MM.1S (cell line): ENCODE data around the gene FBLN1.

ENCODE experiments used
- DNase-seq: peaks from one replicate; pipeline ENCODE4 v3.0.0-alpha.2; 2015
- H2AFZ ChIP-seq: fragments of 300-600 bp; sonication (generic); 2 replicates; pipeline ENCODE4 v1.6.0; 2016; ENCODE audit warnings: antibody characterized with exemption, low read length
- H3F3A ChIP-seq: fragments of 300-600 bp; sonication (generic); 2 replicates; pipeline ENCODE4 v1.6.1; 2016; ENCODE audit warnings: mild to moderate bottlenecking, antibody characterized with exemption, low read length, moderate library complexity, mixed read lengths; ENCODE audit not compliant: insufficient read depth
- H3K27ac ChIP-seq: fragments of 300-600 bp; sonication (generic); 2 replicates; pipeline ENCODE4 v1.5.1; 2016; ENCODE audit warnings: mild to moderate bottlenecking, low read length
- H3K27me3 ChIP-seq: fragments of 300-600 bp; sonication (generic); replicated peaks from 2 replicates; pipeline ENCODE4 v1.6.0; 2016; ENCODE audit warnings: low read length; ENCODE audit not compliant: insufficient read depth
- H3K36me3 ChIP-seq: fragments of 300-600 bp; sonication (generic); replicated peaks from 2 replicates; pipeline ENCODE4 v1.6.1; 2016; ENCODE audit warnings: mild to moderate bottlenecking, low read length, mixed read lengths; ENCODE audit not compliant: insufficient read depth
- H3K4me1 ChIP-seq: fragments of 300-600 bp; sonication (generic); 2 replicates; pipeline ENCODE4 v1.6.1; 2016; ENCODE audit warnings: low read length, mixed read lengths
- H3K4me2 ChIP-seq: fragments of 300-600 bp; sonication (generic); 2 replicates; pipeline ENCODE4 v1.6.0; 2016; ENCODE audit warnings: low read depth, low read length
- H3K4me3 ChIP-seq: fragments of 300-600 bp; sonication (generic); 2 replicates; pipeline ENCODE4 v1.5.1; 2016; ENCODE audit warnings: low read length, mixed read lengths
- H3K79me2 ChIP-seq: fragments of 300-600 bp; sonication (generic); 2 replicates; pipeline ENCODE4 v1.6.1; 2016; ENCODE audit warnings: mixed run types, low read length, mixed read lengths
- H3K9ac ChIP-seq: fragments of 300-600 bp; sonication (generic); 2 replicates; pipeline ENCODE4 v1.6.1; 2016; ENCODE audit warnings: low read length, mixed read lengths
- H3K9me2 ChIP-seq: fragments of 300-600 bp; sonication (generic); replicated peaks from 2 replicates; pipeline ENCODE4 v1.6.1; 2016; ENCODE audit warnings: mild to moderate bottlenecking, low read length, mixed read lengths; ENCODE audit not compliant: insufficient read depth
- H3K9me3 ChIP-seq: fragments of 300-600 bp; sonication (generic); replicated peaks from 2 replicates; pipeline ENCODE4 v1.6.1; 2016; ENCODE audit warnings: mild to moderate bottlenecking, low read length, mixed read lengths; ENCODE audit not compliant: insufficient read depth
- H4K20me1 ChIP-seq: fragments of 300-600 bp; sonication (generic); 2 replicates; pipeline ENCODE4 v1.6.1; 2016; ENCODE audit warnings: mild to moderate bottlenecking, low read length, moderate library complexity, mixed read lengths; ENCODE audit not compliant: insufficient read depth
- EZH2 ChIP-seq: fragments of 300-600 bp; sonication (generic); optimal IDR thresholded peaks from 2 replicates; pipeline ENCODE3; 2017; ENCODE audit warnings: low read depth, mild to moderate bottlenecking, antibody characterized with exemption, low read length, mixed read lengths
- EZH2phosphoT487 ChIP-seq: fragments of 300-600 bp; sonication (generic); IDR thresholded peaks from 2 replicates; pipeline ENCODE4 v1.6.1; 2018; ENCODE audit warnings: antibody characterized with exemption, low read length
- TF ChIP-seq, protein P1 (sequence below): fragments of 300-600 bp; sonication (generic); IDR thresholded peaks from 2 replicates; pipeline ENCODE4 v1.5.1; 2016; ENCODE audit warnings: antibody characterized with exemption, low read length, mixed read lengths

FBLN1 gene

DNA sequence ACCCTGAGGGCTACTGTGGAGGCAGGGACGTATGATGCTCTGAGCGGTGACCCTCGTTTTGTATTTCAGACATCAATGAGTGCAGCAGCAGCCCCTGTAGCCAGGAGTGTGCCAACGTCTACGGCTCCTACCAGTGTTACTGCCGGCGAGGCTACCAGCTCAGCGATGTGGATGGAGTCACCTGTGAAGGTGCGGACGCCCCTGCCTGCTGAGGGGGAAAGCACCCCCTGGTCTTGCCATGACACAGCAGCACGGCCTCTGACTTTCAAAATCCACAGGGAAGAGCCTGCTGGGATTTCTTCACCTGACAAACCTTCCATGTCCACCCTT is 44.3 kb downstream of the FBLN1 start:
- H3K9me3 ChIP-seq: no peaks in the 10 kb centered on the region
- no peak overlapping the region for H3K9ac ChIP-seq
- TF ChIP-seq EZH2 (no peak), EZH2phosphoT487 (no peak)
- TF ChIP-seq, protein P1, sequence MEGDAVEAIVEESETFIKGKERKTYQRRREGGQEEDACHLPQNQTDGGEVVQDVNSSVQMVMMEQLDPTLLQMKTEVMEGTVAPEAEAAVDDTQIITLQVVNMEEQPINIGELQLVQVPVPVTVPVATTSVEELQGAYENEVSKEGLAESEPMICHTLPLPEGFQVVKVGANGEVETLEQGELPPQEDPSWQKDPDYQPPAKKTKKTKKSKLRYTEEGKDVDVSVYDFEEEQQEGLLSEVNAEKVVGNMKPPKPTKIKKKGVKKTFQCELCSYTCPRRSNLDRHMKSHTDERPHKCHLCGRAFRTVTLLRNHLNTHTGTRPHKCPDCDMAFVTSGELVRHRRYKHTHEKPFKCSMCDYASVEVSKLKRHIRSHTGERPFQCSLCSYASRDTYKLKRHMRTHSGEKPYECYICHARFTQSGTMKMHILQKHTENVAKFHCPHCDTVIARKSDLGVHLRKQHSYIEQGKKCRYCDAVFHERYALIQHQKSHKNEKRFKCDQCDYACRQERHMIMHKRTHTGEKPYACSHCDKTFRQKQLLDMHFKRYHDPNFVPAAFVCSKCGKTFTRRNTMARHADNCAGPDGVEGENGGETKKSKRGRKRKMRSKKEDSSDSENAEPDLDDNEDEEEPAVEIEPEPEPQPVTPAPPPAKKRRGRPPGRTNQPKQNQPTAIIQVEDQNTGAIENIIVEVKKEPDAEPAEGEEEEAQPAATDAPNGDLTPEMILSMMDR: no peak
- no peaks in the 10 kb centered on the region for H4K20me1 ChIP-seq
- H3K36me3 ChIP-seq: no peaks in the 10 kb centered on the region
- H2AFZ ChIP-seq: no peak overlapping the region
- no peaks in the 10 kb centered on the region for H3K4me1 ChIP-seq
- peaks cover 94% of the 10 kb centered on the region for H3K27me3 ChIP-seq
- DNase-seq: no peak
- H3K4me3 ChIP-seq: no peak overlapping the region
- H3K79me2 ChIP-seq: no peaks in the 10 kb centered on the region
- H3K4me2 ChIP-seq: no peak overlapping the region
- H3K9me2 ChIP-seq: no peaks in the 10 kb centered on the region
- H3K27ac ChIP-seq: no peak overlapping the region
- no peaks in the 10 kb centered on the region for H3F3A ChIP-seq

DNA sequence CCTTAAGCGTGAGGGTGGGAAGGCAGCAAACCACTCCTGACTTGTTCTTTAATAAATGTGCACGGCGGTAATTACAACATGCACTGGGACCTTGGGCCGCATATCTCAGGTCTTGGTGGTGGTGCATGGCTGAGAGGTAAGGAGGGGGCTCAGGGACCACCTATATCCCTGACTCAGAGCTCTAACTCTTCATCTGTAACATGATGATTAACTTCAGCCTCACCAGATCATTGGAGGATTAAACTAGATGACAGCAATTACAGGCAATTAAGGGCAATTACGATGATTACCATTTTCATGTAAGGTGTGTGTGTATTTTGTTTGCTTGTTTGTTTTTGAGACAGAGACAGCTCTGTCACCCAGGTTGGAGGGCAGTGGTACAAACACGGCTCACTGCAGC is 45.0 kb downstream of the FBLN1 start:
- Histone ChIP-seq H3K36me3 (no peaks in the 10 kb centered on the region), H3K79me2 (no peaks in the 10 kb centered on the region)

DNA sequence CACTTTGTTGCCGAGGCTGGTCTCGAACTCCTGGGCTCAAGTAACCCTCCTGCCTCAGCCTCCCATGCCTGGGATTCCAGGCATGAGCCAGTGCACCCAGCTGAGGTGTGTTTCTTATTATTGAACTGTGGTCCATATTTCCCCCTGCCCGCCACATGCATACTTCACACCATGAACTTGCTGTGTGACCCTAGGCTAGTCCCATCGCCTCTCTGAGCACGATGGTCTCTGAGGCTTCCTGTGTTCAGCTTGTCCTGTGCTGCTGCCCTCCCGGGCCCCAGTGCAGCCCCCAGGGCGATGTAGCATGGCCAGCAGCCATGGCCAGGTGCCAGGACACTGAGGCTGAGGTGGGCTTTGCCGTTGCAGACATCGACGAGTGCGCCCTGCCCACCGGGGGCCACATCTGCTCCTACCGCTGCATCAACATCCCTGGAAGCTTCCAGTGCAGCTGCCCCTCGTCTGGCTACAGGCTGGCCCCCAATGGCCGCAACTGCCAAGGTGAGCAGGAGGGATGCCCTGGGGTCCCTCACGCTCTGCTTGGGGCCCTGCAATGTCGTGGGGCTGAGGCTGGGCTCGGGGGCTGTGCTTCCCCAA is 45.7 kb downstream of the FBLN1 start:
- H3K27me3 ChIP-seq: peaks cover 94% of the 10 kb centered on the region
- H3K27ac ChIP-seq: no peak overlapping the region
- H3K79me2 ChIP-seq: no peaks in the 10 kb centered on the region
- H3K9me2 ChIP-seq: no peaks in the 10 kb centered on the region
- no peaks in the 10 kb centered on the region for H3K36me3 ChIP-seq
- no peak overlapping the region for H2AFZ ChIP-seq
- no peak overlapping the region for H3K4me3 ChIP-seq
- no peaks in the 10 kb centered on the region for H3K9me3 ChIP-seq
- TF ChIP-seq, protein P1: no peak
- TF ChIP-seq EZH2phosphoT487 (no peak), EZH2 (no peak)
- DNase-seq: no peak
- no peaks in the 10 kb centered on the region for H3K4me1 ChIP-seq
- H4K20me1 ChIP-seq: no peaks in the 10 kb centered on the region
- no peak overlapping the region for H3K4me2 ChIP-seq
- no peaks in the 10 kb centered on the region for H3F3A ChIP-seq
- H3K9ac ChIP-seq: no peak overlapping the region

More for the DNA sequence above, 45.0 kb downstream of the FBLN1 start:
- no peak overlapping the region for H3K4me3 ChIP-seq
- H3K9ac ChIP-seq: no peak overlapping the region
- H3K4me2 ChIP-seq: no peak overlapping the region
- H3F3A ChIP-seq: no peaks in the 10 kb centered on the region
- no peak overlapping the region for H2AFZ ChIP-seq
- TF ChIP-seq EZH2 (peak; percentile 38), EZH2phosphoT487 (no peak)
- TF ChIP-seq, protein P1: no peak
- H3K27me3 ChIP-seq: peaks cover 94% of the 10 kb centered on the region
- no peaks in the 10 kb centered on the region for H4K20me1 ChIP-seq
- no peak overlapping the region for H3K27ac ChIP-seq
- H3K4me1 ChIP-seq: no peaks in the 10 kb centered on the region
- H3K9me2 ChIP-seq: no peaks in the 10 kb centered on the region
- H3K9me3 ChIP-seq: no peaks in the 10 kb centered on the region
- no peak for DNase-seq
